ENCODE data around the gene NOS1AP.

NOS1AP gene

DNA sequence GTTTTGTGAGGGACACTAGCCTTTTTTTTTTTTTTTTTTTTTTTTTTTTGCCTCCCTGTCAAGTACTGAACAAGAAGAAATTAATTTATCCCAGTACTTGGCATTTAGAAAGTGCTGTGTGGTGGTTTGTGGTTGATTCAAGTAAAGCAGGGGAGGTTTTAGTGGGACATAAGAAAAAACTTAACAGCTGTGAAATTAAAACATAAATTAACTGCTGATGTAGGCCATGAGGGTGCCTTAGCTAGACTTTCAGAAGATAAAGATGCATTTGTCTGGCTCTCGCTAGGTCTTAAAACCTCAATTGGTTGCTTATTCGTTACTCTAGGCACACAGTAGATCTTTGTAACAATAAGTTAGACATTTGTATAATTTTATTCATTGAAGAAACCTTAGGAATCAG, 254.9 kb downstream of the NOS1AP start:
- no peak overlapping the region for H3K27ac ChIP-seq
- TF ChIP-seq, protein P1, sequence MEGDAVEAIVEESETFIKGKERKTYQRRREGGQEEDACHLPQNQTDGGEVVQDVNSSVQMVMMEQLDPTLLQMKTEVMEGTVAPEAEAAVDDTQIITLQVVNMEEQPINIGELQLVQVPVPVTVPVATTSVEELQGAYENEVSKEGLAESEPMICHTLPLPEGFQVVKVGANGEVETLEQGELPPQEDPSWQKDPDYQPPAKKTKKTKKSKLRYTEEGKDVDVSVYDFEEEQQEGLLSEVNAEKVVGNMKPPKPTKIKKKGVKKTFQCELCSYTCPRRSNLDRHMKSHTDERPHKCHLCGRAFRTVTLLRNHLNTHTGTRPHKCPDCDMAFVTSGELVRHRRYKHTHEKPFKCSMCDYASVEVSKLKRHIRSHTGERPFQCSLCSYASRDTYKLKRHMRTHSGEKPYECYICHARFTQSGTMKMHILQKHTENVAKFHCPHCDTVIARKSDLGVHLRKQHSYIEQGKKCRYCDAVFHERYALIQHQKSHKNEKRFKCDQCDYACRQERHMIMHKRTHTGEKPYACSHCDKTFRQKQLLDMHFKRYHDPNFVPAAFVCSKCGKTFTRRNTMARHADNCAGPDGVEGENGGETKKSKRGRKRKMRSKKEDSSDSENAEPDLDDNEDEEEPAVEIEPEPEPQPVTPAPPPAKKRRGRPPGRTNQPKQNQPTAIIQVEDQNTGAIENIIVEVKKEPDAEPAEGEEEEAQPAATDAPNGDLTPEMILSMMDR (conservative IDR thresholded peaks at IDR 0.05) = no peak
- TF ChIP-seq ZFX (IDR thresholded peaks at IDR 0.05) = no peak

DNA sequence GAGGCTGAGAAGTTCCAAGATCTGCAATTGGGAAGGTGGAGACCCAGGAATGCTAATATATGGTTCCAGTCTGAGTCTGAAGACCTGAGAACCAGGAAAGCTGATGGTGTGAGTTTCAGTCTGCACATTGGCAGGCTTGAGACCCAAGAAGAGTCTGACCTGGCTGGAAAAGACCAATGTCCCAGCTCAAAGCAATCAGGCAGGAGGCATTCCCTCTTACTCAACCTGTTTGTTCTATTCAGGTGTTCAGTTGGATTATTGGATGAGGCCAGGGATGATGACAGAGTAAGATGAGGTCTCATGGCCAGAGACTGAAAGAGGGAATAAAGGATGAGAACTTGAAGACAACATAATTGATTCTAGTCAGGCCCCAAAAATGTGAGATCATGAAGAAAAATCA, 257.1 kb downstream of the NOS1AP start:
- TF ChIP-seq, protein P1 (conservative IDR thresholded peaks at IDR 0.05) = no peak
- no peak for TF ChIP-seq ZFX (IDR thresholded peaks at IDR 0.05)
- H3K27ac ChIP-seq = no peak overlapping the region

DNA sequence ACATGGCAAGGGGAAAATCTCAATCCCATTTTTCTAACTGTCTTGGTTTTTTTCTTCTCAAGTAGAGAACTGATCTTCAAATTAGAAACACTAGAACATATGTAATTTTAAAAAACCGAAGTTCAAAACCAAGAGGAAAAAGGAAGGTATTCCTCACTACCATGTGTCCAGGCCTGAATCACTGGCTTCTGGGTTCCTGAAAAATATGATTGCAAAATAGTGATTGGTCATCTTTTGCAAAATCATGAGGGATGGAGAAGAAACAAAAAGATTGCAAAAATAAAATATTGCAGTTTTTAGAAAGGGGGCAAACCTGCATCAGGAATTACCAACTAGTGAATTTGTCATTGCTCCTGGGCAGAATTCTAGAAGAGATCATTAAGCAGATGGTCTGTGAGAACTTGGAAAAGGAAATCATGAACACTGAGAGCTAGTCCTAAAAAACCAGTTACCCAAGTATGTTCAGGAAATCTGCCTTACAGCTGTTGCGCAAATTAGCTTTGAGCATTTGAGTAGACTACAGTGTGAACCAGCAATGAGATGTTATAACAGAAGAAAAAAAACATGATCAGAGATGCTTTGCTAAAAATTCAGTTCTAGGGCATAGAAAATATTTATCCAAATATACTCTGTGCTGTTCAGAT, 257.8 kb downstream of the NOS1AP start:
- no peak overlapping the region for H3K27ac ChIP-seq
- TF ChIP-seq, protein P1 (conservative IDR thresholded peaks at IDR 0.05) = no peak
- TF ChIP-seq ZFX (IDR thresholded peaks at IDR 0.05) = no peak

DNA sequence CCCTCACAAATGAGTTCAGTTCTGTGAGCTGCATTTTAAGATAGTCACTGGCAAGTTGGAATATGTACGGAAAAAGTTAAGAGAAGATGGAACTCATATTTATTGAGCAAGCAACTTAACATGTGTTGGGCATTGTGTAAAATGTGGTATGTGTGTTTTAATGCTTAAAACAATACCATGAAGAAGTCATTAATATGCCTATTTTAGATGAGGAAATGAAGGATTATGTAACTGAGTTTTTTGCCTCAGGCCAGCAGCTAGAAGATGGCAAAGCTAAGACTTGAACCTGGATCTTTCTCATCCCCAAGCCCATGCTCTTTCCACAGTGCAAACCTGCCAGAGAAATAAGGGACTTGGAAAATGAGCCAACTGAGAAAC, 258.3 kb downstream of the NOS1AP start:
- no peak overlapping the region for H3K27ac ChIP-seq
- TF ChIP-seq, protein P1 (conservative IDR thresholded peaks at IDR 0.05) = no peak
- no peak for TF ChIP-seq ZFX (IDR thresholded peaks at IDR 0.05)

DNA sequence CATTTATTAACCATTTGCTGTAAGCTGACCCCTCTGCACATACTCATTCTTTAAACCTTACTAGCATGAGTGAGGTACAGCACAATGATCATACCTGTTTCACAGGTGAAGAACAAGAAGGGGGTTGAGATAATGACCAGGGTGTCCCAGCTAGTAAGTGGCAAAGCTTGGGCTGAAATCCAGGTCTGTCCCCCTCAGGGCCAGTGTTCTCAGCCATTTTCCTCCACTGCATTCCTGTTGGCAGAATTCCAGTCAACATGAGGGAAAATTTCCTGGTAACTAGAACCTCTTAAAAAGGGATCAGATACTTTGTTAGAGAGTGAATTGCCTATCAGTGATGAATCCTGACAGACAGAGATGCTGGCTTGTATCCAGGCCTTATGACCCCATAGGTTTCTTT, 259.0 kb downstream of the NOS1AP start:
- H3K27ac ChIP-seq = no peak overlapping the region
- no peak for TF ChIP-seq ZFX (IDR thresholded peaks at IDR 0.05)
- TF ChIP-seq, protein P1 (conservative IDR thresholded peaks at IDR 0.05) = no peak

DNA sequence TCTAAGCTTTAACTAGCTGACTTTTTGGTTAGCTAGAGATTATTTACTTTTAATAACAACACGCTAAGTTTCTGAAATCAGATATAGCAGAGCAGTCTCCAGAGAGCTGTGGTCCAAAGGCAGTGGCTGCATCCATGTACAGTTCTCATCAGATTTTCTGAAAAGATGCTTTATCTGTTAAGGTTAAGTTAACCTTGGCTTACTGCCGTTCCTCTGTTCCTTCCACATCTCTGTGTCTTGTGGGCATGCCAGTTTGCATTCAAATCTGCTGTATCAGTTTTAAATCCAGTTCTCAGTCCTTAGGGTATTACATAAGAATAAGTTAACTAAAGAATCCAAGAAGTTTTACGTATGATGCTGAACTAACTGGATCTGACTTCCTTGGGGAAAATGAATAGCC, 260.3 kb downstream of the NOS1AP start:
- TF ChIP-seq ZFX (IDR thresholded peaks at IDR 0.05) = no peak
- TF ChIP-seq, protein P1 (conservative IDR thresholded peaks at IDR 0.05) = no peak
- H3K27ac ChIP-seq = no peak overlapping the region

DNA sequence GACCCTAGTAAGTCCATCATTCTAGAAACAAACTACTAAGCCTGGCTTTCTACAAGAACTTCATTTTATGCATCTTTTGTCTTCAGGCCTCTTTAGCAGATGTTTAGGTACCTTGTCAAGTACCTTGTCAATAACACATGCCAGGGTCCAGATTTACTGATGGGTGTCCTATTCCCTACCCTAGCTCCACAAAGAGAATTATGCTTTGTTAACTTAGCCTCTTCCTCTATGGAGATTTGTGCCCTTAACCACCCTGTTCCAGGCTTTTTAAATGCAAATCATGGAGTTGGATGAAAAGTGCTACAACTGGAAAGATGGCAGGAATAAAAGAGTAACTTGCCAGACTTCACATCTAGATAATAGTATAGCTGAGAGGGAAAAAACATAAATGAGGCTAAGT, 264.5 kb downstream of the NOS1AP start:
- TF ChIP-seq, protein P1 (conservative IDR thresholded peaks at IDR 0.05) = no peak
- TF ChIP-seq ZFX (IDR thresholded peaks at IDR 0.05) = no peak
- H3K27ac ChIP-seq = no peak overlapping the region

All from C4-2B (cell line).